ENCODE measurements around the gene PDE1C.

DNA sequence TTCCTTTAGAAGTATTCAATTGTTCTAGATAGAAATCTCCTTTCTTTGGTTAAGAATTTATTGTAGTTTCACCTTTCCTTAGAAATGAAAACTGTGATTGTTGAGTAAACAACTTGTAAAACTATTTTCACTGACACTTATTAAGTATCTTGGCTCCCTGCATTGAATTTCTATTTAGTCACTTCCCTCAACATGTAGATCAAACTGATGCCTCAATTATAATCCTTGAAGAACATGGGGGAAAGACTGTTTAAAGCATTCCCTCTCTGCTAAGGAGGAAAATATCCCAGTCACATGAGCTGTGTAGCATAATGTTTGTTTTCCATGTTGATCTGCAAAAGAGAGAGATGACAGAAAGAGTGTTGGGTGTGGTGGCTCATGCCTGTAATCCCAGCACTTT is 99.7 kb downstream of the PDE1C start:
- TF ChIP-seq, protein P1, sequence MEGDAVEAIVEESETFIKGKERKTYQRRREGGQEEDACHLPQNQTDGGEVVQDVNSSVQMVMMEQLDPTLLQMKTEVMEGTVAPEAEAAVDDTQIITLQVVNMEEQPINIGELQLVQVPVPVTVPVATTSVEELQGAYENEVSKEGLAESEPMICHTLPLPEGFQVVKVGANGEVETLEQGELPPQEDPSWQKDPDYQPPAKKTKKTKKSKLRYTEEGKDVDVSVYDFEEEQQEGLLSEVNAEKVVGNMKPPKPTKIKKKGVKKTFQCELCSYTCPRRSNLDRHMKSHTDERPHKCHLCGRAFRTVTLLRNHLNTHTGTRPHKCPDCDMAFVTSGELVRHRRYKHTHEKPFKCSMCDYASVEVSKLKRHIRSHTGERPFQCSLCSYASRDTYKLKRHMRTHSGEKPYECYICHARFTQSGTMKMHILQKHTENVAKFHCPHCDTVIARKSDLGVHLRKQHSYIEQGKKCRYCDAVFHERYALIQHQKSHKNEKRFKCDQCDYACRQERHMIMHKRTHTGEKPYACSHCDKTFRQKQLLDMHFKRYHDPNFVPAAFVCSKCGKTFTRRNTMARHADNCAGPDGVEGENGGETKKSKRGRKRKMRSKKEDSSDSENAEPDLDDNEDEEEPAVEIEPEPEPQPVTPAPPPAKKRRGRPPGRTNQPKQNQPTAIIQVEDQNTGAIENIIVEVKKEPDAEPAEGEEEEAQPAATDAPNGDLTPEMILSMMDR (conservative IDR thresholded peaks at IDR 0.05; ENCODE audit: low read depth, low read length), result no peak
- TF ChIP-seq EZH2 (IDR thresholded peaks at IDR 0.05; ENCODE audit: low read length, unreplicated experiment), result no peak
